HG03521 (cell line): ENCODE data around the gene SLX4.

Source experiments
- ATAC-seq: cut with Tn5 transposase; IDR thresholded peaks from one replicate; pipeline ENCODE4 v1.9.1; 2021; ENCODE audit warnings: mild to moderate bottlenecking, moderate library complexity; ENCODE audit not compliant: unreplicated experiment

SLX4 gene

DNA sequence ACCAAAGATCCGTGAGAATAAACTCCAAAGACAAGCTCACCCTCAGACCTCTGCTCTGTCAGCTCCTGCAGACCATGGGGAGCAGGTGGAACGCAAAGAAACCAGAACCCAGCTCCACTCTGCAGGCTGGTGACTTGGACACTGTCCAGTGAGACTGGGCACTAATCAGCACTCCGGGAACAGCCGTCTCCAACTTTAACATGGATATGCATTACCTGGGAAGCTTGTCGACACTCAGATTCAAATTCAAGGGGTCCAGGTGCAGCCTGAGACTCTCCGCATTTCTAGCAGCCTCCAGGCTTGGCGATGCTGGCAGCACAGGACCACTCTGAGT, 9.1 kb downstream of the SLX4 start:
- ATAC-seq: no peak

GRCh38 chr16:3601614-3602319, 9.6 kb downstream of the SLX4 start:
- no peak for ATAC-seq

DNA sequence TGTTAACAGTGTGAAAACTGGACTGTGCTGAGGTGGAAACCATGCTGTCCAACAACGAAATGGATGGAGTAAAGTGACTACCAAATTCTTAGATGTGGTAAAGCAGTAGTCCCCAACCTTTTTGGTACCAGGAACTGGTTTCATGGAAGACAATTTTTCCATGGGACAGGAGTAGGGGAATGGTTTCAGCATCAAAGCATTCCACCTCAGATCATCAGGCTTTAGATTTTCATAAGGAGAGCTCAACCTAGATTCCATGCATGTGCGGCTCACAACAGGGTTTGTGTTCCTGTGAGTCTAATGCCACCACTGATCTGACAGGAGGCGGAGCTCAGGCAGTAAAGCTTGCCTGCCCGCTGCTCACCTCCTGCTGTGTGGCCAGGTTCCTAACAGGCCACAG, 11.5 kb downstream of the SLX4 start:
- ATAC-seq: no peak

DNA sequence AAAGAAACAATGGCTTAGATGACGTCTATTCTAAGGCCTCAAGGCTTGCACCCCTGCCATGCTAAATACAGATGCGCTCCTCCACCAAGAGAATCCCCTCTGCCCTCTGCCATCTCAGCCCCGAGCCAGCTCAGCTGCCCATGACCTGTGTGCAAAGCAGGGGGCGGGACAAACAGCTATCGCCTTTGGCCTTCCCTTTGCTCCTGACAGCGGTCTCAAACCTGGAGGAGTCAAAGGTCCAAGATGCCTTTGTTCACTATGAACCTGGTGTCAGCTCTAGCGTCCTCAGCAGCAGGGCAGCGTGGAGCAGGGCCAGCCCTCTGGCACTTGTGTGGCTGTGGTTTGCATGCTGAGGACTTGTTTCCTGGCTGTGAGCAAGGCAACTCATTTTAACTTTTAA, 12.3 kb downstream of the SLX4 start:
- ATAC-seq: no peak

GRCh38 chr16:3598236-3598635, 13.2 kb downstream of the SLX4 start:
- no peak for ATAC-seq

DNA sequence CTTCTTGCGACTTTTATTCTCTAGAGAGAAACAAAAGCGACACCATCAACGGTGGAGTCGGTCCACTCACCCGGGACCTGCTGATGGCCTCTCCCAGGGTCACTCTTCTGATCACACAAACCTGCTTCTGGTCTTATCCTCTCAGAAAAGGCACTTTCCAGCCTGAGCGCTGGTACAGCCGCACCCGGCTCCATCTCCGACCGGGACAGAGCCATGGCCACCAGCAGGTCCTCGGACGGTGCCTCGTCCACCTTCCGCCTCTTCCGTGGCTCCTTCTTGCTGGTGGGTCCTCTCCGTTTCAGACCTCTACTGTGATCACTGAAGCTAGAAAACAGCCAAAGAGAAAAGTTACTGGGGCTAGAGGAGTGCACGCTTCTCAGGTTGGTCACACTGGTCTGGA, 13.7 kb downstream of the SLX4 start:
- no peak for ATAC-seq

DNA sequence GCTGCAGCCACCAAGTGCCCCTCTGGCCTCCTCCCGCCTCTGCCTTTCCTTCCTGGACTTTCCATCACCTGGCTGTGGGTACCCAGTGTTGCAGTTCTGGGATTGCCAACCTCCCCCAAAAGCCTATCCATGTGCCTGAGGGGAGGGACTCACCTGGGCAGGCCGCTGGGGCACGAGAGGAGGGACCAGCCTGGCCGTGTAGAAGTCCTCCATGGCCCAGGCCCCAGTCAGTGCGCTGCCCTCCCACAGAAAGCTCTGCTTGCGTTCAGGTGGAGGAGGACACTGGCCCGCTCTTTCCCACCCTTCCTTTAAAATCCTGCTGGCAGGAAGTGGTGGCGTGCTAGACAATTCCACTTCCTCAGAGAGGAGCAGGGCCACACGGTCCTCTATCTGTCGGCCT, 14.2 kb downstream of the SLX4 start:
- ATAC-seq: no peak

DNA sequence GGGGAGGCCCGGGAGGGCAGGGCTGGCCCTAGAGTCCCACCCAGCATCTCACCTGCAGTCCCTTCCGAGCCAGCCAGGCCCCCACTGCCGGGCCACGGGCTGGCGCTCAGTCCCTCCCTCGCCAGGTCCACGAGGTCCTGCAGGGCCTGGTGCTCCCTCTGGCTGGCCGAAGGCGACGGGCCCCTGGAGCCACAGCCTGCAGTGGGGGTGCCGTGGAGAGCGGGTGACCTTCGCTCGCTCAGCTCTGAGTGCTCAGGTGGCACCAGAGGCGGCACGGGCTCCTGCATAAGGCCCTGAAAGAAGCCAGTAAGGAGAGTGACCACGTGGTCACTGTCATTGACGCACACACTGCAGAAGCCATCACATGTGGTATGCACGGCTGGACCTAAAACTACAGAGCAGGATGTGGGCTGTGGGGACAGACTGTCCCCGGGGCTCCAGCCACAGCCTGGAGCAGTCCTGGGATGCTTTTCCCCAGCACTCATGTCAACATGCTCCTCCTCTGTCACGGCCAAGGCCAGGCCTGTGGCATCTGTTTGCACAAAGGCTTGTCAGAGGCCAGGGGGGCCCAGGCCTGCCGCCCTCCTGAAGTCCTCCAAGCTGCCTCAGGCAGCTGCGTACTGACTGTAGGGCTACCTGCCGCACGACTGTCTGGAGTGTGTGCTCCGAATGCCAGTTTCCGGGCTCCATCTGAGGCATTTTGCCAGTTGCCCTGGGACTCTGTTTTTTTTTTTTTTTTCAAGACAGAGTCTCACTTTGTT, 15.1 kb downstream of the SLX4 start:
- no peak for ATAC-seq

DNA sequence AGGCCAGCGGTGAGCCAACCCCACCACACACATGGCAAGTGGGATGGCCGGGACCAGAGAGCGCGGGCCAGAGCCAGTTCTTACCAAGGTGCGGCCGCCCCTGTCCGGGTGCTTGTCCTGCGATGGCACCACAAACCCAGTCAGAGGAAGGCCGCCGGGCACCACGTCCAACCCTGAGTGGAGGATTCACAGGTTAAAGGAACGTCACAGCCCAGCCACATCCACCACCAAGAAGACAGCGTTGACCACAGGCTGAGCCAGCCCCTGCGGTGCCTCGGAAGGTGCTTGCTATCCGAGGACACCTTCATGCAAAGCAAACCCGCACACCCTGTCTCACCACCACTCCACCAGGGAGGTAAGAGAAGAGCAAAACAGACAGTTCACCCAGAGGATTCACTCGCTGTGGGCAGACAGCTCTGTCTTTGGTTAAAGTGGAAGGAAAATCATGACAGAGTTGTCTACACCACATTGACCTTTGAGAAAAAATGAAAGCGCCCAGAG, 15.8 kb downstream of the SLX4 start:
- no peak for ATAC-seq

DNA sequence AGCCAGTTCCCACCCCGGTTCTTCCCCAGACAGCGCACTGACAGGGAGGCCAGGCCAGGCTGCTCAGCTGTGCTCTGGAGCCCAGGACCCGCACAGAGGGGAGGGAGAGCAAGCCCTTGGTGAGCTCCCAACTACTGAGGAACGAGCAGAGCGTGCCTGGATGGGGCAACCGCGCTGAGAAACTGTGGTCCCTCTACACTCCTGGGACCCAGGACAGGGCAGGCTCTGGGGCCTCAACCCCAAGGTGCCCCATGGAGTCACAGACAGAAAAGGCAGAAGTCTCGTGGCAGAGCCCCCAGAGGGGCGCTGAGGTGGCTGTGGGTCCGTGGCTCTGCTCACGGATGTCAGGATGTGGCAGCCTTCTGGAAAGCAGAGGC, 16.3 kb downstream of the SLX4 start:
- ATAC-seq: no peak

- ATAC-seq: no peak
Observed at GRCh38 chr16:3594316-3595109, 16.9 kb downstream of the SLX4 start.

DNA sequence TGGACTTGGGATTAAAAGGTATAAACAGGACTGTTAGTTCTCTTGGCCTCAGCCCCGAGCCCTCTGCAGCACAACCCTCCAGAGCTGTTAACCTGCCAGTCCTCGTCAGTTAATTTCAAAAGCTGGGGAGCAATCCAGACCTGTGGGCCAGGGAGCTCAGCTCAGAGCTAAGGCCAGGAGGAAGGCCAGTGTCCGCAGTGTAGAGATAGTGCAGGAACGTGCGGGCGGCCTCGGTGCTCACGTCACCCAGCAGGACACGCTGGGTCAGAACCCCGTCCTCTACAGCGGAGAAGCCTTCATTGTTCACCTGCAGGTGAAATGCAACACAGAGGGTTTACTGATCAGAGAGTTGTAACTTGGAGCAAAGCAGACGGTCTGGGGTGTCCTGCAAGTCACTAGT, 18.8 kb downstream of the SLX4 start:
- no peak for ATAC-seq

DNA sequence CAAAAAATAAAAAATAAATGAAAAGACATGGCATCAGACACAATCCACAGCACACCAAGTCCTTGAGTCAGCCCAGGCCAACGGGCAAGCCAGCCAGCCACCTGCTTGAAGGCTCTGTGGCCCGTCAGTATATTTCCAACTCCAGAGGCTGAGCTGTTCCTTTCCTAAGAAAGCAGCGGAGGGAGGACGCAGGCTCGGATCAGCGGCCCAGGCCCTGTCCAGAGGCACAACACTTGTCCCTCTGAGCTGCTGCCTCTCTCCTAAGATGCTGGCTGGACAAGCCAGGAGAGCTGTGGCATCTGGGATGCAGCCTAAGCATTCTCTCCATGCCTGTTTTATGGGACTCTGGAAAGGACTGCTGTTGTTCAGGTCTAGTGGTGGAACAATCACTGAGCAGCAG, 19.4 kb downstream of the SLX4 start:
- no peak for ATAC-seq

GRCh38 chr16:3591436-3591803, 20.0 kb downstream of the SLX4 start:
- no peak for ATAC-seq

DNA sequence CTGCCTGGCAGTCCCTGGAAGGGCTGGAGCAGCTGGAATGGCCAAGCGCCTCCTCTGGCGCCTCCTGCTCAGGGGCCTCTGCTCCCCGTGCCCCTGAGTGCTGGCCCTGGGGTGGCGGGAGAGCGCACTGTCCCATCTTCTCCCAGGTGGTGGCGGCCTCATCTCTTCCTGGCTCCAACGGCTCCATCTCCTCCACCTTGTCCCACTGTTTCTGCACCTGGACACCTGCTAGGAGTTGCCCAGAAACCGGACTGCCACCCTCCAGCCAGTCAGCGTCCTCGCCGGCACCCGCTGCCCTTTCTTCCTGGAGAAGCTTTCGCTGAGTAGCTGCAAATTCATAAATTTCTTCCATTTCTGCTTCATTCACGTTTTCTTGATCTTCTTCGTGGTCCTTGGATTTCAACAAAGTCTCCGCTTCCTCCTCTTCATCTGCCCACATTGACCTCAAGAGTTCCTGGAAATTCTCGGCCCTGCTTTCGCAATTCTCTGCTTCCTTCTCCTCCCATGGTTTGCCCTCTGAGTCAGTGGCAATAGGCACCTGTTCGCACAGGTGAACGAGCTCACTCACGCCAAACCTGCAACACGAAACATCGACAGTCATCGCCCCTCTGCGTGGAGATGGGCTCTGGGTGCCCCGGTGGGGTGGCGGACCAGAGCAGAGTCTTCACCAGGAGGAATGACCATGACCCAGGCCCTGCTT, 20.5 kb downstream of the SLX4 start:
- ATAC-seq: no peak

DNA sequence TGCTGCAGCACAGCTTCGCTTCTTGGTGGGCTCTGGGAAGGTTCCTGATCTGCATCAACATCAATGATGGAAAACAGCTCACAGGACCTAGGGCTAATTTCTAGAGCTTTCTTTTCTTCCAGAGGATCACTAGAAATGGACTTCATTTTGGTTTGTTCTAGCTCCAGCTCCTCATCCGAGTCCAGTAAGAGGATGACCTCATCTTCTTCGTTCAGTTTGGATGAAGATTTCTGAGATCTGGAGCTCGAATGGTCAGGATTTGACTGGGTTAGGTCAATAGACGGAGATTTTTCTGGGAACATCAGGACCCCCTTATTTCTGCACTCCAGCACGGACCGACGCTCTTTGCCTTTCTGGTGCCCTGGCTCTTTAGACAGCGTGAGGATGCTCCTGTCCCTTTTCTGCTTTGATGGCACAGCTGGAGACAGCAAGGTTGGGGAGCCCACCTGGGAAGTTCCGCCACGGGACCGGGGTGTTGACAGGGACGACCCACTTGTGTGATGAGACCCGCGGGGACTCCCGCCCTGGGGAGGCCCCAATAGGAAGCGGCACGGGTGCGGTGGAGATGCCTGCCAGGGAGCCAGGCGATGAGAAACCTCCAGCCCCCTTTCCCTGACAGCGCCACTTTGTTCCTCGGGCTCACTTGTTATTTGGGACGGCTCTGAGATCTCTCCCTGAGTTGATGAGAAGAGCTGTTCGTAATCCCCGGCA, 21.3 kb downstream of the SLX4 start:
- no peak for ATAC-seq

- ATAC-seq: no peak
Observed at GRCh38 chr16:3589441-3589921, 21.9 kb downstream of the SLX4 start.

- ATAC-seq: no peak
Observed at GRCh38 chr16:3589001-3589400, 22.4 kb downstream of the SLX4 start.

GRCh38 chr16:3587547-3588110, 23.8 kb downstream of the SLX4 start:
- no peak for ATAC-seq

DNA sequence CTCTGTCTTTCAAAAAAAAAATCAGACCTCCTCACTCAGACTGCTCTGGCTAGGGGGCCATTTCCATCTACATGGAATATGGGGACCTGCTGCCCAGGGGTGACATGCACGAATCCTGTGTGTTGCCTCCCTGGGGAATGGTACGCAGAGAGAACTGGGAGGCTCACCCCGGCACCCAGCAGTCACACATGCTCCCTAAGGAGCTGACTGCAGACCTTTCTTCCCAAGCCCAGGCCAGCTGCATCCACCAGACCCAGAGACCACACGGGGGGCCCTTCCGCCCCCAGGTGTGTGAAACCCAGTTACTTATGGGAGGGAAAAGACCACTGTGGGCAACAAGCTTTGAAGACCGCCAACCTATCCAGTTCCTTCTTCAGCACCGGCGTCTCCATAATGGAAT, 27.0 kb downstream of the SLX4 start:
- no peak for ATAC-seq
